ENCODE data around the gene ARFGEF2. TPM values are rescaled to one million over a fixed set of nuclear protein-coding genes. Genes with fewer than 3 reads are reported as not detected.

ARFGEF2 gene
- total and polyA plus RNA-seq, 4 donors: 10.3 to 51.3 (median 16.6) TPM

- no peak for TF ChIP-seq ATF3 (IDR thresholded peaks at IDR 0.05)
These were observed 110.9 kb downstream of the ARFGEF2 start (continued) for GRCh38 chr20:49032455-49032854.

GRCh38 chr20:49034070-49034732 is 112.7 kb downstream of the ARFGEF2 start:
- DNase-seq (ENCODE audit: low spot score): no peak
- H3K4me1 ChIP-seq (ENCODE audit: control insufficient read depth in 4 of 4, insufficient read depth in 4 of 4, low read length in 3 of 4): no peaks in the 10 kb centered on the region
- no peak overlapping the region for H3K9ac ChIP-seq (ENCODE audit: low read depth in 1 of 2, low read length in 2 of 2)
- TF ChIP-seq NR2F2 (IDR thresholded peaks at IDR 0.05) (no peak), ZBTB33 (IDR thresholded peaks at IDR 0.05) (no peak), HNF4A (conservative IDR thresholded peaks at IDR 0.05) (no peak), ATF3 (IDR thresholded peaks at IDR 0.05) (no peak), HNF4G (IDR thresholded peaks at IDR 0.05) (no peak), MAX (IDR thresholded peaks at IDR 0.05) (no peak), SP1 (IDR thresholded peaks at IDR 0.05) (no peak), RAD21 (IDR thresholded peaks at IDR 0.05) (no peak)
- peaks cover 3 to 31% (median 25%) of the 10 kb centered on the region in 4 donors for H3K36me3 ChIP-seq (ENCODE audit: control insufficient read depth in 4 of 4, insufficient read depth in 3 of 4, low read depth in 1 of 4, low read length in 3 of 4)
- no peak overlapping the region for H3K27ac ChIP-seq (ENCODE audit: low read depth in 1 of 2, low read length in 2 of 2)
- H3K27me3 ChIP-seq (ENCODE audit: control insufficient read depth in 4 of 4, insufficient read depth in 4 of 4, low read length in 3 of 4): no peaks in the 10 kb centered on the region
- H3K4me3 ChIP-seq (ENCODE audit: low read depth in 1 of 3, low read length in 3 of 3): no peak overlapping the region
- WGBS: 94% methylated on average over 7 of the region's 7 CpGs
- no peaks in the 10 kb centered on the region for H3K9me3 ChIP-seq (ENCODE audit: control insufficient read depth in 4 of 4, low read length in 3 of 4)

- DNase-seq (ENCODE audit: low spot score): no peak
- no peak for TF ChIP-seq GABPA (IDR thresholded peaks at IDR 0.05 in 1 of 2, conservative IDR thresholded peaks at IDR 0.05 in 1 of 2)
- TF ChIP-seq REST (IDR thresholded peaks at IDR 0.05): no peak
- TF ChIP-seq YY1 (IDR thresholded peaks at IDR 0.05): no peak
- no peak for TF ChIP-seq JUND (IDR thresholded peaks at IDR 0.05)
- TF ChIP-seq ATF3 (IDR thresholded peaks at IDR 0.05): no peak
- no peak for TF ChIP-seq MAX (IDR thresholded peaks at IDR 0.05)
- TF ChIP-seq ZBTB33 (IDR thresholded peaks at IDR 0.05): no peak
- no peaks in the 10 kb centered on the region for H3K27me3 ChIP-seq (ENCODE audit: control insufficient read depth in 4 of 4, insufficient read depth in 4 of 4, low read length in 3 of 4)
- H3K4me3 ChIP-seq (ENCODE audit: low read depth in 1 of 3, low read length in 3 of 3): no peak overlapping the region
- no peak overlapping the region for H3K27ac ChIP-seq (ENCODE audit: low read depth in 1 of 2, low read length in 2 of 2)
- H3K4me1 ChIP-seq (ENCODE audit: control insufficient read depth in 4 of 4, insufficient read depth in 4 of 4, low read length in 3 of 4): no peaks in the 10 kb centered on the region
- no peak overlapping the region for H3K9ac ChIP-seq (ENCODE audit: low read depth in 1 of 2, low read length in 2 of 2)
- no peaks in the 10 kb centered on the region for H3K9me3 ChIP-seq (ENCODE audit: control insufficient read depth in 4 of 4, low read length in 3 of 4)
- H3K36me3 ChIP-seq (ENCODE audit: control insufficient read depth in 4 of 4, insufficient read depth in 3 of 4, low read depth in 1 of 4, low read length in 3 of 4): peaks cover 0 to 16% (median 13%) of the 10 kb centered on the region in 4 donors
- 71% methylated on average over 3 of the region's 3 CpGs for WGBS
These were observed 116.5 kb downstream of the ARFGEF2 start for GRCh38 chr20:49037962-49038387.
